Endothelial cell of hepatic sinusoid (primary cell): ENCODE data around the gene TAF11L8.
"Not testable (repeated sequence)": the region's sequence is repeated elsewhere in the genome, so short reads cannot be mapped to it uniquely, and the experiment has no call there.

Experiments
- in situ Hi-C: cut with HindIII; loops from 2 replicates; pipeline ENCODE4 v1.10.0; 2017; ENCODE audit warnings: low sequenced_read_pairs

TAF11L8 gene

GRCh38 chr5:17590860-17591259 lies at the start of gene TAF11L8:
Gene TAF11L8, minus strand, starts transcription at chr5:17590960.
- in situ Hi-C loops, result not testable (repeated sequence)

GRCh38 chr5:17634160-17634559 lies 43.4 kb upstream of the TAF11L8 start, which contains the start of gene TAF11L14:
Gene TAF11L14, plus strand, starts transcription at chr5:17634460.
- in situ Hi-C loops, result no loop called here

GRCh38 chr5:17631788-17632187 lies 41.0 kb upstream of the TAF11L8 start, which contains the start of gene TAF11L13:
Gene TAF11L13, plus strand, starts transcription at chr5:17632088.
- in situ Hi-C loops, result not testable (repeated sequence)

- in situ Hi-C loops, result no loop called here
Observed at GRCh38 chr5:17625686-17626085, 34.9 kb upstream of the TAF11L8 start.

GRCh38 chr5:17620627-17621026 lies 29.9 kb upstream of the TAF11L8 start:
- in situ Hi-C loops, result no loop called here

DNA sequence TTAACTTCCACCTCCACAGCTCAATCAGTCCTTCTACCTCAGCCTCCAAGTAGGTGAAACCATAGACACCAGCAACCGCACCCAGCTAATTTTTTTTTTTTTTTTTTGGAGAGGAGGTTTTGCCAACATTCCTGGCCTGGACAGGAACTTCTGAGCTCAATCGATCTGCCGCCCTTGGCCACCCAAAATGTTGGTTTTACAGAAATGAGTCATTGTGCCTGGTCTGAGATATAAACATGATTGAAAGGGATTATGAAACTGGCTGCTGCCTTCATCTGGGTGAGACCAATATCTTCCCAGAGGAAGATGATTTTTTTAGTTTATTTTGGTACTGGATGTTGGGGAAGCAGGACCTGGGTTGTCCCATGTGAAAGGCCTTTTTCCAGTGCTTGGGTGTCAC lies 28.6 kb upstream of the TAF11L8 start:
- in situ Hi-C loops, result no loop called here

GRCh38 chr5:17614872-17615605 lies 24.3 kb upstream of the TAF11L8 start:
- in situ Hi-C loops, result no loop called here

- in situ Hi-C loops, result not testable (repeated sequence)
Observed at GRCh38 chr5:17610092-17610491, 19.3 kb upstream of the TAF11L8 start, which contains the start of gene TAF11L12. Gene TAF11L12, plus strand, starts transcription at chr5:17610392.

GRCh38 chr5:17607461-17607860 lies 16.7 kb upstream of the TAF11L8 start:
- in situ Hi-C loops, result not testable (repeated sequence)

- in situ Hi-C loops, result no loop called here
Observed at GRCh38 chr5:17604951-17605350, 14.2 kb upstream of the TAF11L8 start.

GRCh38 chr5:17603880-17604279 lies 13.1 kb upstream of the TAF11L8 start, which contains the start of gene TAF11L11:
Gene TAF11L11, plus strand, starts transcription at chr5:17604183.
- in situ Hi-C loops, result not testable (repeated sequence)

DNA sequence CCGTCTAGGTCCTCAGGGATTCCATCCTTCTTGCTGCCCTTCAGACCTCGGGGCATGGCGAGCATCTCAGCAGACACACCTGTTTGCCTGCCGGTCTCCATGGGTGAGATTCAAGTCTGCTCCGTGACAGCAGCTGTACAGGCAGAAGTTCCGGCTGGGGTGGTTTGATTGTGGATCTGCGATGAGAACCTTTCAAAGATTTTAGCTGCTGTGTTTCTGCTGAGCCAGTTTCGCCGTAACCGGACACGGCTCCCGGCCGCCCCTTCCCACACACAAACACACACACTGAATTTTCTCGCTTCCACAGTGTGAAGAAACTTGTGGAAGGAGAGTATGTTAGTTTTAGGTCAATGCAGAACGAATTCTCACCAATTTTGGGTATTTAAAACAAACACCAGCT lies 7.0 kb upstream of the TAF11L8 start, which contains the start of gene TAF11L10:
TAF11L10 (minus strand) TSS at position 101 of the 400 bp plus-strand sequence.
- in situ Hi-C loops, result not testable (repeated sequence)

- in situ Hi-C loops, result not testable (repeated sequence)
Observed at GRCh38 chr5:17594255-17594654, 3.5 kb upstream of the TAF11L8 start, which contains the start of gene TAF11L9. Gene TAF11L9, minus strand, starts transcription at chr5:17594394.

DNA sequence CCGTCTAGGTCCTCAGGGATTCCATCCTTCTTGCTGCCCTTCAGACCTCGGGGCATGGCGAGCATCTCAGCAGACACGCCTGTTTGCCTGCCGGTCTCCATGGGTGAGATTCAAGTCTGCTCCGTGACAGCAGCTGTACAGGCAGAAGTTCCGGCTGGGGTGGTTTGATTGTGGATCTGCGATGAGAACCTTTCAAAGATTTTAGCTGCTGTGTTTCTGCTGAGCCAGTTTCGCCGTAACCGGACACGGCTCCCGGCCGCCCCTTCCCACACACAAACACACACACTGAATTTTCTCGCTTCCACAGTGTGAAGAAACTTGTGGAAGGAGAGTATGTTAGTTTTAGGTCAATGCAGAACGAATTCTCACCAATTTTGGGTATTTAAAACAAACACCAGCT lies 5.1 kb downstream of the TAF11L8 start, which contains the start of gene TAF11L7:
TAF11L7 (minus strand) TSS at position 101 of the 400 bp plus-strand sequence.
- in situ Hi-C loops, result not testable (repeated sequence)
